Stimulated activated memory B cell treated with anti-CD40 and anti-IgM and Interleukin-4, amounts not matched to agents 10 μg/mL and 1 μg/mL and 100 μg/mL, for 72 hours (primary cell): ENCODE data around the gene KRTAP10-1.
A peak's percentile ranks its signal among the peaks of the same experiment; 100 is the strongest.
"Not testable (repeated sequence)": the region's sequence is repeated elsewhere in the genome, so short reads cannot be mapped to it uniquely, and the experiment has no call there.

Experiments used
- ATAC-seq: fragments of 150-1000 bp; cut with Tn5 transposase; 2 replicates; pipeline ENCODE4 v1.10.0; 2021
- H3K27ac Mint-ChIP-seq: one replicate; pipeline ENCODE4 v1.8.0; 2022; ENCODE audit warnings: mild to moderate bottlenecking, mixed read lengths
- H3K27me3 Mint-ChIP-seq: one replicate; pipeline ENCODE4 v1.8.0; 2022; ENCODE audit warnings: mixed read lengths
- H3K36me3 Mint-ChIP-seq: one replicate; pipeline ENCODE4 v1.8.0; 2022; ENCODE audit warnings: mixed read lengths
- H3K4me1 Mint-ChIP-seq: one replicate; pipeline ENCODE4 v1.8.0; 2022; ENCODE audit warnings: mixed read lengths
- H3K4me3 Mint-ChIP-seq: one replicate; pipeline ENCODE4 v1.8.0; 2022; ENCODE audit warnings: mild to moderate bottlenecking, moderate library complexity, mixed read lengths
- H3K9me3 Mint-ChIP-seq: one replicate; pipeline ENCODE4 v1.8.0; 2022; ENCODE audit warnings: mixed read lengths

The KRTAP10-1 gene

GRCh38 chr21:44558695-44559094 lies 18.7 kb upstream of the KRTAP10-1 start, which contains the start of gene KRTAP10-3:
Gene KRTAP10-3, minus strand, starts transcription at chr21:44558795. Its CDS starts 80 bp downstream, at chr21:44558715.
- Mint-ChIP-seq H3K4me3 (no peak within 1 kb of the TSS), H3K27ac (no peak within 1 kb of the TSS), H3K27me3 (peaks cover 26% of the 10 kb centered on the region), H3K36me3 (peaks cover 20% of the 10 kb centered on the region), H3K9me3 (peaks cover 20% of the 10 kb centered on the region), H3K4me1 (peaks cover 30% of the 10 kb centered on the region)
- ATAC-seq, result no peak

GRCh38 chr21:44558329-44558675 lies 18.3 kb upstream of the KRTAP10-1 start:
- peaks cover 30% of the 10 kb centered on the region for H3K27me3 Mint-ChIP-seq
- peaks cover 20% of the 10 kb centered on the region for H3K36me3 Mint-ChIP-seq
- ATAC-seq, H3K4me3 Mint-ChIP-seq, H3K27ac Mint-ChIP-seq: not testable (repeated sequence)
- peaks cover 30% of the 10 kb centered on the region for H3K4me1 Mint-ChIP-seq
- H3K9me3 Mint-ChIP-seq, result peaks cover 19% of the 10 kb centered on the region

- no peak overlapping the region for H3K27ac Mint-ChIP-seq
- no peak overlapping the region for H3K4me3 Mint-ChIP-seq
- peaks cover 13% of the 10 kb centered on the region for H3K9me3 Mint-ChIP-seq
- peaks cover 36% of the 10 kb centered on the region for H3K27me3 Mint-ChIP-seq
- no peak for ATAC-seq
- peaks cover 20% of the 10 kb centered on the region for H3K36me3 Mint-ChIP-seq
- H3K4me1 Mint-ChIP-seq, result peaks cover 30% of the 10 kb centered on the region
Observed at GRCh38 chr21:44557491-44558328, 17.7 kb upstream of the KRTAP10-1 start.

GRCh38 chr21:44556879-44557278 lies 16.9 kb upstream of the KRTAP10-1 start:
- no peak overlapping the region for H3K27ac Mint-ChIP-seq
- peaks cover 7% of the 10 kb centered on the region for H3K9me3 Mint-ChIP-seq
- no peak overlapping the region for H3K4me3 Mint-ChIP-seq
- H3K4me1 Mint-ChIP-seq, result peaks cover 27% of the 10 kb centered on the region
- H3K36me3 Mint-ChIP-seq, result peaks cover 13% of the 10 kb centered on the region
- peak; percentile 89 for ATAC-seq
- H3K27me3 Mint-ChIP-seq, result peaks cover 45% of the 10 kb centered on the region

GRCh38 chr21:44555200-44555875 lies 15.3 kb upstream of the KRTAP10-1 start:
- H3K27ac Mint-ChIP-seq, result no peak overlapping the region
- H3K4me3 Mint-ChIP-seq, result no peak overlapping the region
- peaks cover 60% of the 10 kb centered on the region for H3K27me3 Mint-ChIP-seq
- peaks cover 21% of the 10 kb centered on the region for H3K4me1 Mint-ChIP-seq
- no peak for ATAC-seq
- peaks cover 5% of the 10 kb centered on the region for H3K36me3 Mint-ChIP-seq
- H3K9me3 Mint-ChIP-seq, result no peaks in the 10 kb centered on the region

- Mint-ChIP-seq H3K4me1 (peaks cover 24% of the 10 kb centered on the region), H3K9me3 (peaks cover 1% of the 10 kb centered on the region), H3K27me3 (peaks cover 81% of the 10 kb centered on the region), H3K4me3 (no peak overlapping the region), H3K27ac (no peak overlapping the region), H3K36me3 (peaks cover 2% of the 10 kb centered on the region)
- no peak for ATAC-seq
Observed at GRCh38 chr21:44552681-44553080, 12.7 kb upstream of the KRTAP10-1 start.

- Mint-ChIP-seq H3K27ac (no peak overlapping the region), H3K36me3 (peaks cover 6% of the 10 kb centered on the region), H3K4me1 (peaks cover 27% of the 10 kb centered on the region), H3K4me3 (no peak overlapping the region), H3K9me3 (peaks cover 7% of the 10 kb centered on the region), H3K27me3 (peaks cover 81% of the 10 kb centered on the region)
- ATAC-seq, result no peak
Observed at GRCh38 chr21:44552136-44552535, 12.1 kb upstream of the KRTAP10-1 start.

GRCh38 chr21:44551340-44551961 lies 11.5 kb upstream of the KRTAP10-1 start, which contains the start of gene KRTAP10-2:
Gene KRTAP10-2, minus strand, starts transcription at chr21:44551505. Its CDS starts 47 bp downstream, at chr21:44551458.
- Mint-ChIP-seq H3K4me3 (no peak within 1 kb of the TSS), H3K4me1 (peaks cover 23% of the 10 kb centered on the region), H3K27ac (no peak within 1 kb of the TSS), H3K27me3 (peaks cover 87% of the 10 kb centered on the region), H3K36me3 (peaks cover 12% of the 10 kb centered on the region), H3K9me3 (peaks cover 13% of the 10 kb centered on the region)
- ATAC-seq, result no peak

GRCh38 chr21:44550807-44551206 lies 10.8 kb upstream of the KRTAP10-1 start:
- Mint-ChIP-seq H3K27ac (no peak overlapping the region), H3K4me1 (peaks cover 17% of the 10 kb centered on the region), H3K9me3 (peaks cover 13% of the 10 kb centered on the region), H3K4me3 (no peak overlapping the region), H3K27me3 (peaks cover 87% of the 10 kb centered on the region), H3K36me3 (peaks cover 12% of the 10 kb centered on the region)
- no peak for ATAC-seq

- Mint-ChIP-seq H3K27me3 (peaks cover 87% of the 10 kb centered on the region), H3K9me3 (peaks cover 18% of the 10 kb centered on the region), H3K4me1 (peaks cover 16% of the 10 kb centered on the region), H3K36me3 (peaks cover 12% of the 10 kb centered on the region)
- peak; percentile 36 for ATAC-seq
- not testable (repeated sequence) for H3K4me3 Mint-ChIP-seq, H3K27ac Mint-ChIP-seq
Observed at GRCh38 chr21:44550285-44550684, 10.3 kb upstream of the KRTAP10-1 start.

- peak; percentile 20 for ATAC-seq
- H3K9me3 Mint-ChIP-seq, result peaks cover 18% of the 10 kb centered on the region
- H3K27ac Mint-ChIP-seq, result no peak overlapping the region
Observed at GRCh38 chr21:44549525-44550211, 9.7 kb upstream of the KRTAP10-1 start.

GRCh38 chr21:44548922-44549321 lies 8.9 kb upstream of the KRTAP10-1 start:
- Mint-ChIP-seq H3K27me3 (peaks cover 75% of the 10 kb centered on the region), H3K36me3 (peaks cover 12% of the 10 kb centered on the region), H3K9me3 (peaks cover 18% of the 10 kb centered on the region), H3K27ac (no peak overlapping the region), H3K4me1 (peaks cover 16% of the 10 kb centered on the region), H3K4me3 (no peak overlapping the region)
- ATAC-seq, result no peak

More at GRCh38 chr21:44549525-44550211, 9.7 kb upstream of the KRTAP10-1 start:
- peaks cover 82% of the 10 kb centered on the region for H3K27me3 Mint-ChIP-seq
- peaks cover 16% of the 10 kb centered on the region for H3K4me1 Mint-ChIP-seq
- H3K36me3 Mint-ChIP-seq, result peaks cover 12% of the 10 kb centered on the region
- H3K4me3 Mint-ChIP-seq, result no peak overlapping the region

- peaks cover 70% of the 10 kb centered on the region for H3K27me3 Mint-ChIP-seq
- H3K4me1 Mint-ChIP-seq, result peaks cover 16% of the 10 kb centered on the region
- H3K36me3 Mint-ChIP-seq, result peaks cover 12% of the 10 kb centered on the region
- no peak for ATAC-seq
- H3K27ac Mint-ChIP-seq, result no peak overlapping the region
- H3K4me3 Mint-ChIP-seq, result no peak overlapping the region
- peaks cover 18% of the 10 kb centered on the region for H3K9me3 Mint-ChIP-seq
Observed at GRCh38 chr21:44548381-44548780, 8.4 kb upstream of the KRTAP10-1 start.

GRCh38 chr21:44547656-44548331 lies 7.8 kb upstream of the KRTAP10-1 start:
- H3K4me1 Mint-ChIP-seq, result peaks cover 16% of the 10 kb centered on the region
- peaks cover 12% of the 10 kb centered on the region for H3K36me3 Mint-ChIP-seq
- no peak overlapping the region for H3K27ac Mint-ChIP-seq
- peaks cover 64% of the 10 kb centered on the region for H3K27me3 Mint-ChIP-seq
- peaks cover 18% of the 10 kb centered on the region for H3K9me3 Mint-ChIP-seq
- no peak overlapping the region for H3K4me3 Mint-ChIP-seq
- no peak for ATAC-seq
